ENCODE data around the gene SYNDIG1.

Gene SYNDIG1

DNA sequence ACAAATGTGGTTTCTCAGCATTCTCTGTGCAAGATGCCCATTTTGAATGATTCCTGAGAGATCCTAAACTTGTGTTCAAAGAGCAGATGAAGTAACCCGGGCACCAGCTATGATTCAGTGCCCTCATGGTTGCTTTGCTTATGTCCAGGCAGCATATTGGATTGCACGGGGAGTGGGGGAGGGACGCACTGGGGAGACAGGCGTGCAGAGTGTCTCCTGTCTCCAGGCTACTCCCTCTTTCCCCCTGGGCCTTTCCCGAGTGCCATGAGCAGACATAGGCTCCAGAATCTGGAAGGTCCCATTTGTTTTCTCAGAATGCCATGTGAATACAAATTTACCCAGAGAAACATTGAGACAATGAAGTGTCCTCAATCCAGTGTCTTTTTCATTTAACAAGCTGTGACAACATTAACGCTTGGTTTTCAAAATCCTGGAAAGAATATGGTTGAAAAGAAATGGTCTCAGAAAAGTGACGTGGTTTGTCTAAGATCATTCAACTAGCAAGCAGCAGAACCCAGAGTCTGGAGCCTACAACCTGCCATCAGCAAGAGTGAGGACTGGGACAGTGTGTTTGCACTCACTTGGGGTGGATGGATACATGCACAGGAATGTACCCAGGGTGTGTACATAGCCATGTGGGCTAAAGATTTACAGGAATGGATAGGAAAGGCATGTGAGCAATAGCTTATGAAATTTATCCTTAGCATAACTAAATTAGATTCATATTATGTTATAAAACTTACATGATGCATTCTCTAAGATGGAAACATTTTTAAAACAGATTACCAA is 4.2 kb downstream of the SYNDIG1 start:
- DNase-seq = no peak

DNA sequence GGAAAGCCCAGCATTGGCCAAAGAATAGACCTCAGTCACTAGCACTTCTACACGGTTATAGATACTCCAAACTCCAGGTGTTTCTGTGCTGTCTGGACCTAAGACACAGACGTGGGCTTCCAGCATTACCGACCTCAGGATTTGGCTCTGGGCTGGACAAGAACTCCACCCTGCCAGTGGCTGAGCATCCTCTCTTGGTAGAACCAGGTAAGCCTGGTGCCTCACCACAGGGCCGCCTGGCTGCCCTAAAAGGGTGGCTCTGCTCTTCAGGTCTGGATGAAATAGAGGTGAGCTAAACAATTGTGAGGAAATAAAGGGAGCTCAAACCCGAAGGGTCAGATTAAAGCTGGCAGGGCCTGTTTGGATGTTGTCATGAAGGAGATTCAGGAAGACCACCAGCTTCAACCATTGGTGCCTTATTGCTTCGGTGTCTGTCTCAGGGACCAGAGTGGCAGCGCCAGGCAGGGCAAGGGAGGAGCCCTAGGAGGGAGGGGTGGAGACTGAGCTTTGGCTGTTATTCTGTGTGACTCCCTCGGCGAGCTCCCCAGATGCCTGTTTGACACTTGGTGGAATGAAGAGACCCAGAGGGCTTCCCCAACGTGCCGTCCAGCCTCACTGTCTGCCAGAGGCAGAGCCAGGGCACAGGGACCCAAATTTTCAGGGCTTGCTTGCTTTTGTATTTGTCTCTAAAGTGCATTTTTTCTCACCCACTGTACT is 8.6 kb downstream of the SYNDIG1 start:
- no peak for DNase-seq

DNA sequence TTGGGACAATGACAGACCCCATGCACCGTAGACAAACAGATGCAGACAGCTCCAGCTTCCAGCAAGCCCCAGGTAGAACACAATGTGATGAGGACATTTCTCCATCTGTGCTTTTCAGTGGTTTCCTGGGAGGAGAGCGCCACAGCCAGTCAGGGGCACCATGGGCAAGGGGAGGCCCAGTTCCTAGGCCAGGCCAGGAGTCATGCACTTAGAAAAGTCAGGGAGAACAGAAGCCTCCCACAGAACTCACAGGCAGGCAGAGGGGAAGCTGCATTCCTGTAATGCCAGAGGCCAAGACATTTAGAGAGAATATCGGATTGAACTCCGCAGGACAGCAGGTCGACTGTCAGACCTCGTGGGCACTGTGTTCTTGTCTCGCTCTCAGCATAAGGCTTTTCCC is 9.2 kb downstream of the SYNDIG1 start:
- no peak for DNase-seq

DNA sequence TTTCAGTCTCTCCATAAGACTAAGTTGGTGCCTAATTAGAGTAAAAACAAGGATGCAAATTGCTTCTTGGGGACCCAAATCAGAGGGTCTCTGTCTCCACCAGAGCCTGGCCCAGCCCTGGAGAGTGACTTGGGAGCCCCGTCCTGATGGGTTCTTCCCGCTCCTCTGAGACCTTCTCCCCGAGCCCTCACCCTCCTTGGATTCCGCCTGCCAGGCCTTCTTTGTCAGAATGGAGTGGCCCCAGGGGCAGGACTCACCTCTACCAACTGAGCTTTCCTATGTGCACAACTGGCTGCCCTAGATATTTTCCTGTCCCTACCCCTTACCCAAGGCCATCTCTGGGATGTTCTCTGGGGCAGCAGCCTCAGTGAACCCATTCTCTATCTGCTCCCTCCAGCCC is 9.7 kb downstream of the SYNDIG1 start:
- no peak for DNase-seq

DNA sequence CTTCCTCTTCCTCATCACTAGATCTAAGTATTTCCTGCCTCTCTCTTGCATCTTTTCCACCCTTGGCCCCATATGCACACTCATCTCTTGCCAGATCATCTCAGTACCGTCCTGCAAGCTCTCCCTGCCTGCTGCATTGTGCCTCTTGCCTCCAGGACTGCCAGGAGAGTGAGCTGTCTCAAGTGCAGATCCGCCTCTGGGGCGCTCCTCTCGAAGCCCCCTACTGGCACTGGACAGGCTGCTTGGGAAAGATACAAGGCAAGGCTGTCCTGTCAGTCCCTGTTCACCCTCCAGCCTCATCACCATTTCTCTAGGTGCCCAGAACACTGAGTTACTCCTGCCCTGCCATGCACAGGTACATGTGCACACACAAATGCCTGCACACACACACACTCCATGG is 10.2 kb downstream of the SYNDIG1 start:
- no peak for DNase-seq

DNA sequence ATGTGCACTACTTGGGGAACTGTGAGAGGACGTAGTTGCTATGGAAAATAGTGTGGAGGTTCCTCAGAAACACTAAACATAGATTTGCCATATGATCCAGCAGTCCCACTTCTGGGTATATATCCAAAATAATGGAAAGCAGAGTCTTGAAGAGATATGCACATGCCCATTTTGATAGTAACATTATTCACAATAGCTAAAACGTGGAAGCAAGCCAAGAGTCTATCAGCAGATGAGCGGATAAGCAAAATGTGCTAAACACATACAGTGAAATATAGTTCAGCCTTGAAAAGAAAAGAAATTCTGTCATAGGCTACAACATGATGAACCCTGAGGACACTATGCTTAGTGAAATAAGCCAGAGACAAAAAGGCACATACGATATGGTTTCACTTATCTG is 11.1 kb downstream of the SYNDIG1 start:
- DNase-seq = no peak

DNA sequence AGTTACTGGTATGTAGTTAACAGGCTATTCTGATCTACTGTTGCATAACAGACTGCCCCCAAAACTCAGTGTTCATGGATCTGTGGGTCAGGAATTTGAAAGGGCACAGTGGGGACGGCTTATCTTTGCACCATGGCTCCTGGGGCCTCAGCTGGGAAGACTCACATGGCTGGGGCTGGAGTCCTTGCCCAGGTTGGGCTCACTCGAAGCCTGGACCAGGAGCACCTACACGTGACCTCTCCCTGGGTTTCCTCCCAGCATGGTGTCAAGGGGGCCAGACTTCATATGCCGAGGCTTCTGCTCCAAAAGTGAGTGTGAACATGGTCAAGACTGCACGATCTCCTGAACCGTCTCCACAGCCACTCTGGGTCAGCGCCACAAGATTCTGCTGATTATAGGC is 11.7 kb downstream of the SYNDIG1 start:
- DNase-seq = no peak

DNA sequence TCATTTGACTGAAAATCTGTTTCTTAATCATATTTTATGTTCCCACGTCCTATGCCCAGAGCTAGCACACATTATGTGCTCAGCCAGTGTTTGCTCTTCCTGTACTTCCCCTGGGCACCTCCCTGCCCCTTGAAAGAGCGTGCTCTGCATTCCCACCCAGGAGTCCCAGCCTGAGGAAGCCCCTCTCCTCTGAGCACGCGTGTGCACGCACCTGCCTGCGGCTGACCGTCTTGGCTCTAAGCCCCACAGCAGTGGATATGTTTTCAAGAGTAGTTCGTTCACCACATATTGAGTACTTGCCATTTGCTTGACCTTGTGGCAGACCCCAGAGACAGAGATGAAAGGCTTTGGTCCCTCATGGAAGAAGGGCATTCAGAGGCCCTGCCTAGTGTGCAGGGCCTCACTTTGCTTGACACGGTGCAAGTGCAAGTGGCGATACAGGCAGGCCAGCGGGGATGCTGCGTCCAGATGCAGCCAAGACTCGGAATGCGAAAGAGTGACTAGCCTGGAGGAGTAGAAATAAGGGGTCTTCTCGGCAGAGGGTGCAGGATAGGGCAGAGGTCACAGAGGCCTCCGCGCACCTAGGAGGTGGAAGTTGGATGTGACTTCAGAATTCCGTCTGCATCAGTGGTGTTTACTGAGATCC is 14.1 kb downstream of the SYNDIG1 start:
- no peak for DNase-seq

DNA sequence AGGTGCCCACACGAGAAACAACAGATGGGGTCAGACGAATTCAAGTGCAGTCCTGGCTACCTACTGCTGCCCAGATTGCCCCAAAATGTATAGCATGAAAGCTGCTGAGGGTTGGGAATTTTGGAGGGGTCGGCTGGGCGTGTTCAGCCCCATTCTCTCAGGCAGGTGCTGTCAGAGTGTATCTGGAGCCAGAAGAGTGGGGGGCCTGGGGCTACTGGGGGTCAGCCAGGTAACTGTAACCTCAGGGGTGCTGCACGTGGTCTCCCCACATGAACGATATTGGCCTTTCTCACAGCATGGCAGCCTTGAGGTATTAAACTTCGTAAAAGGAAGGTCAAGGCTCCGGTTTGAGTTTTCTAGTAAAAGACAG is 14.6 kb downstream of the SYNDIG1 start:
- no peak for DNase-seq

DNA sequence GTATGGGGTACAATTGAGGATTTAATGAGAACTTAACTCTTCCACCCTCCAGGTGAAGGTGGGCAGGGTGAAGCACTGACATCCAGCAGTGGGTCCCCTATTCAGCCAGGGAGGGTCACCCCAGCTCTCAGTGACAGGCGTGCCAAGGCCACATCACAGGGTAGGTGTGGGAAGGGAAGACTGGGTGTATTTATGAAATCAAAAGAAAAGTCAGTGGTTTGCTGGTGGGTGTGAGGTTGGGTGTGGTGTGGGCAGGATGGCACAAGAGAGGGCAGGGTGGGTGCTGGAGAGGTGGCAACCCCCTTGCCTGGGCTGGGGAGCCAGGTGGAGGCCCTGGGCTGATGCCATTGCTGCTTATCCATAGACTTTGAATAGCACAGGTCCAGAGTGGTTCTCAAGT is 16.6 kb downstream of the SYNDIG1 start:
- DNase-seq = no peak

DNA sequence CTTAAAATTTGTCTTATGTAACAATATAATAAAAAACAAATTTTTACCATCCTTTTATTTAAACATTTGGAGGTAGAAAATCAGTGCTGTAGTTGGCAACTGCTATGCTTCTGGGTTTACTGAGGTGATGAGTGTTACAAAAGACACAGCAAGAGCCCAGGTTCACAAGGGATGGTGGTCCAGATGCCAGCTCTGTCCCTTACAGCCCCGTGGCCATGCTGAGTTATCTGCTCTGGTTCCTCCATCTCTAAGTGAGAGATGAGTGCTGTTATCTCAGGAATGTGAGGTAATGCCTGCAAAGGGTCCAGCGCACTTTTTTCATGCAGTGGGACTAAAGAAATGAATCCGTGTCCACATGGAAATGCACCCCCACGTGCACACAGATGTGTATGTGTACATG is 17.8 kb downstream of the SYNDIG1 start:
- DNase-seq = no peak

DNA sequence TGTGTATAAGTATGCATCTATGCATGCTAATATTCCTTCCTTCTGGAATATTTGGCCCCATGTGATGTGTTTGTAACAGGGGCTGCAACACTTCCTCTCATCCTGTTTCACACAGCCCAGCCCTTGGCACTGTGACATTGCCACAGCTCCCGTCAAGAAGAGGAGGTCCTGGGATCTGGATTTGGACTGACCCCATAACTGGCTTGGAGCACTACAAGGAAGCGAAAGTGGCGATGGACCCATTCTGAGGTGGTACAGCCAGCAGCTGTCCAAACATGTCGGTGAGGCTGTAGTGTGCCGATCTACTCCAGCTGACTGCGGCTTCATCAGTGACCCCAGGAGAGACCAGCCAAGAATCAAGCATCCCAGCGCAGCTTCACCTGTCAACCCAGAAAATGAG is 18.2 kb downstream of the SYNDIG1 start:
- no peak for DNase-seq

DNA sequence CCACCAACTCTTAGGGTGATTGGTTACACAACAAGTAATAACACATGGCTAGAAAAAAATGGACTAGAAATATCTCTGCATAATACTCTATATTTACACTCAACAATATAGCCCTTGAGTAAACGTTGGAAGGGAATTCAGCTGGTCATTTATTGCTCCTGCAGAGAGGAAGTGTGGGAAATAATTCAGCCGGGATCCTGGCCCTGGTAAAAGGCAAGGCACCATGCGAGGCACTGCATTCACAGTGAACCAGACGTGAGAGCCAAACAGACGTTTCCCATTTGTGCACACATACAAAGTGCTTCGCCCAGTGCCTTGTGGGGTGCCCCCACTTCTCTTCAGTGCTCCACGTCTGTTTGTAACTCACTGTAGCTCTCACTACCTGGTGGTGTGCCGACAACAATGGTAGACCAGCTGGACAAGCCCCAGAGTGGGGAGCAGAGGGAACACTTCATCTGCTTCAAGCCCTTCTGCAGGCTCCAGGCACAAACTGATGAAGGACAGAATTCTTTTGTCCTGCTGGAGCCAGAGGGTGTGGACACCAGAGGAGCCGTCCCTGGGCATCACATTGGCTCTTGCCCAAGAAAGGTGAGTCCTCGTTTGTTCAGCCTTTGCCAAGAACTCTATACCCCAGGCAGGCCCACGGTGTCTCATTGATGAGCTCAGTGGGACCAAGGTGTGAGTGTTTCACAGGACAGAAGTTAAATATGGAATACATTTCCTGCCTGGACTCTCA is 18.8 kb downstream of the SYNDIG1 start:
- no peak for DNase-seq

DNA sequence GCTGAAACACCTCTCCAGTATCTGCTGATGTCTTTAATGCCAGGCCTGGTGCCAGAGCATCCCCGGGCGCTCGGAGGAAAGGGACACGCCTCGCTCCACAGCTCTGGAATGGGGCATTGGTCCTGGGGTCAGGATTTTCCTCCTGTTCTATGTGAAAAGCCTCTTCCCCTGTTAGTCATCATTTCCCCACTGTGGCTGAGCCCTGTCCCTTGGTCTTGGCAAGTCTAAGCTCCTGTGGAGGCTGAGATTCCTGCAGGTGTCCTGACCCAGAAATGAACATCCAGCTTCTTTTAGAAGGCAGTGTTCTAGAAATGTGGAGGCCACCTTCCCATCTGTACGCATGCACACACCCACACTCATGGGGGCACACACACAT is 19.4 kb downstream of the SYNDIG1 start:
- no peak for DNase-seq

DNA sequence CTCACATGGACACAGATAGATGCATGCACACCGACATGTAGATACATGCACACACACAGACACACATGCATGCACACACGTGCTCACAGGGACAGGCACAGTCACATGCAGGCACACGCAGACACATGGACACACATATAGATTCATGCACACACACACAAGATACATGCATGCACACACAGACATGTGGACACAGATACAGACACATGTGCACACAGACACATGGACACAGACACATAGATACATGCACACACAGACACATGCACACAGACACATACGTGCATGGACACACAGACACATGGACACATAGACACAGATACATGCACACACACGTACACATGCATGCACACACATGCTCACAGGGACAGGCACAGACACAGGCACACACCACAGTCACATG is 19.8 kb downstream of the SYNDIG1 start:
- DNase-seq = no peak

DNA sequence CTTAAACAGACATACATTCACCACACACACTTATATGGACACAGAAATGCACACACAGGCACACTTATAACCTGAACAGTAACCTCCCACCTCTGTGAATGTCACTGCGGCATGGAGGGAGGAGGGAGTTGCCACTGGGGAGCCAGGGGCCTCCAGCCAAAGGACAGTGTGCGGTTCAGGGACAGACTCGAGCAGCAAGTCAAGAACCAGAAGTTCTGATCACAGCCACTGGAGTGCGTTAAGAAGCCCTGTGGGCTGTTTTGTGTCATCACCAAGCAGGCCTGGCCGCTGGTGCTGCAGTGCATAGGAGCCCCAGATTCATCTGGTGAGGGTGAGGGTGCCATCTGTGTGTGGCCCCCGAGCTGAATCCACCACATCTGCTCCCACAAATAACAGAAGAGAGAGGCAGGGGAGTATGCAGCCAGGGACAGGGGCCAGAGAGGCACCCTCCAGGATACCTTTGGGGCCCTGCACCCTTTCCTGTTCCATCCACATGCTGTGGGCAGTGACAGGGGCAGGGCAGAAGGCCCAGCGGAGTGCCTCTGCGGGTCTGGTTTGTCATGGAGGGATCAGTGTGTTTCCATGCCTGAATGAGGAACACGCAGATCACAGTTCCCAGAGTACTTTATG is 20.3 kb downstream of the SYNDIG1 start:
- no peak for DNase-seq

DNA sequence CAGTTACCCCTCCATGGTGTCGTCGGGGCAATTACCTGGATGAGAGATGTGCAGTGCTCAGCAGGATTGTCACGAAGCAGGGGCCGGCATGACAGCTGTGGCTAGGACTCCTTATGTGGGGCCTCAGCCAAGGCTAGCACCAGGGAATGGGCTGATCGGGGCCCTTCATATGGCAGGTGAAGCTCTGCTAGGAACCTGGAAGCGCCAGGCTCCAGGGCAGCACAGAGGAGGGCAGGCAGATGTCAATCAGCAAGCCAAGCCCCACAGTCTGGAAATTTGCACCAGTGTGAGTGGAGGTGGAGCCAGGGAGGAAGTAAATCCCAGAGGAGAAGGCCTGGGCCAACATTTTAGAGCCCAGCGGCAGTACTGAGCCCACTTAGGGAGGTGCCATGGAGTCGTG is 21.2 kb downstream of the SYNDIG1 start:
- DNase-seq = no peak

DNA sequence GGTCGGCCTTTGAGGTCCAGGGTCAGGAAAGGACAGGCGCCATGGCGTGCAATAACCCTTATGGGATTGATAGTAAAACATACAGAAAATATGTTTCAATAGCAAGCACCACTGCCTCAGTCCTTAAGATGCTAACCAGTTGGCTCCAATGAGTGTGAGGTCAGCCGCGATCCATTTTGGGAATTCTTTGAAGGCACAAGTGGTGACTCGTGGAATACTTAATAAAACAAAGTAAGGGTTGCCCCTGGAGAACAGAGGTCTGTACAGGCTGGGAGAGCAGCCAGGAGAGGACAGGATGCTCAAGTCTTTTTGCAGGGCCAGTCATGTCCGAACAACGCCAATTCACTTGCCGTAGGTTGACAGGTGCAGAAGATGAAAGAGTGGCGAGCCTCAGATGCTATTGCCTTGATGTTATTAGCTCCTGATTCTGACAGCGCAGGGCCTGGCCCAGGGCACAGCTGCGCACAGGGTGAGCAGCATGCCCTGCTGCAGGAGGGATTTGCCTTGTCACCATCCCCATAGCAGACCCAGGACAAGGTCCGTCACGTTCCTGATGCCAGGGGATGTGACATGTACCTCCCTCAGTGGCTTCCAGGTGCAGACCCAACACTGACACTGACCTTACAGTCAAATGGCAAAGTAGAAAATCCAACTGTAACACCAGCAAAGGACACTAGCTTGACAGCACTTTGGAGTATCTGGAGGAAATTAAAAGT is 21.8 kb downstream of the SYNDIG1 start:
- DNase-seq = no peak

DNA sequence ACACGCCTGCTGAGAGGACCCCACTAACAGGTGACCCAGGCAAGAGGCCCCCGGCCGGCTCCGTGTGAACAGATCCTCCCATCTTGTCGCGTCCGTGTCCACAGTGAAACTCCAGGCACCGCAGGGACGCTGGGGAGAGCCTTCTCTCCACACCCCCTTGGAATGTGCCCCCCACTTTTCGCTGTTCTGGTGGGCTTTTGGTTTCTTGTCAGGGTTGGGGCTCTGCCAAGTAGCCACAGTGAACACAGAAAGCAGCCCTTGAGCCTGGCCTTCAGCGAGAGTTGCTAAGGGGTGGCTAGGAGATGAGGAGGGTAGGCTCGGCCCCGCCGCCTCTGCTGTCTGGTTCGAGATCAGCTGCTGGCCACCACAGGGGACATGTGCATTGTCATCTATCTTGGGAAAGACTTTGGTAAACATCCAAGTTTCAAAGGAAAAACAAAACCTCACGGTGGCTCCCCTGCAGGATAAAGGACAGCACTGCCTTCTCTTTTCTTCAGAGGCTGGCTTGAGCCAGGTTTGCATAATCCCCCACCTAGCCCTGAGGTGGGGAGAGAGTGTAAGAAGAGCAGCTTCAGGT is 22.7 kb downstream of the SYNDIG1 start:
- no peak for DNase-seq

DNA sequence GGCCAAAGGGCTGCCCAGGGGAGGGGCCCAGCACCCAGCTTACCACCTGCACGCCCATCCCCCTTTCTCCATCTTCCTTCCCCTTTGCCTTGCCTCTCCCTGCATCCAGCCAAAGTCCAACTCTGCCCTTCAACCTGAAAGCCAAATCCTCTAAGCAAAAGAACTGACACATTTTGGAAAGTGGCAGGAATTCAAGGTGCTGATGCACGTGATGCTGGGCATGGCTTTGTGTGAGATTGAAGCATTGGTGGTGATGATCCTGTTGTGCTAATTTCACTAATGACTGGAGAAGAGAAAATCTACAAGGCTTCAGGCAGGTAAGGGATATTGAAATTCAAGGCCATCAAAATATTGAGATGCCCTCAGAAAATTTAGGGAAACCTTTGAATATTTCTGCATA is 23.3 kb downstream of the SYNDIG1 start:
- no peak for DNase-seq

DNA sequence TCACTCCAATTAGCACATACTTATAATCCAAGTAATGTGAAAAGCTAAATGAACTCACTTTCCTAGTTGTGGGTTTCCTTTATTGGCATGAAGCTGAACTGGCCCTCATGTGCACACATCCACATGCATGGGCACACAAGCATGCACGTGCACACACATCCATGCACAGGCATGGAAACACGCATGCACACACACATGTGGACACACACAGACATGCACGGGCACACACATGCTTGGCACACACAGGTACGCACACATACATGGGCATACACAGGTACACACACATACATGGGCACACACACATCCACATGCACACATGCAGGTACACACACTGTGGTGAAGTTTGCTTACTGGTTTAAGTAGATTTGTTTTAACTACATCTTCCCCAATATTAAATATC is 23.8 kb downstream of the SYNDIG1 start:
- no peak for DNase-seq

Data from inflammatory macrophage treated with lipopolysaccharide for 1 hour (primary cell).